GM19324 (cell line): ENCODE measurements around the gene BTNL9.
"Not testable (repeated sequence)": the region's sequence is repeated elsewhere in the genome, so short reads cannot be mapped to it uniquely, and the experiment has no call there.

Experiments used
- ATAC-seq: cut with Tn5 transposase; IDR thresholded peaks from one replicate; pipeline ENCODE4 v1.9.1; 2021; ENCODE audit warnings: mild to moderate bottlenecking, moderate library complexity; ENCODE audit not compliant: unreplicated experiment, low FRiP score

Gene BTNL9

DNA sequence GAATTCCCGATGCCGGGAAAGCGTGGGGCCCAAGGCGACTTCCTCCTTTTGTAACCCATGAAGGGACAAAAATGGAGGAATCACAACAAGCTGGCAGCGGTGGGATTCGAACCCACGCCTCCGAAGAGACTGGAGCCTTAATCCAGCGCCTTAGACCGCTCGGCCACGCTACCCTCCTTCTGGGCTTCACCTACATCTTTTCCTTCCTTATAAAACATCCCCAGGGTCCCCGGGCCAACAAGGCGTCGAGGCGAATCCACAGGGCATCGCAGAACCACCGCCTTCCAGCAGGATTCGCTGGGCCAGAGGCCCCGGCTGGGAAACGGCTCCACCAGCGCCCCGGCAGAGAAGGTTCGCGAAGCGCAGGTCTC, 57.3 kb downstream of the BTNL9 start:
- ATAC-seq = not testable (repeated sequence)

DNA sequence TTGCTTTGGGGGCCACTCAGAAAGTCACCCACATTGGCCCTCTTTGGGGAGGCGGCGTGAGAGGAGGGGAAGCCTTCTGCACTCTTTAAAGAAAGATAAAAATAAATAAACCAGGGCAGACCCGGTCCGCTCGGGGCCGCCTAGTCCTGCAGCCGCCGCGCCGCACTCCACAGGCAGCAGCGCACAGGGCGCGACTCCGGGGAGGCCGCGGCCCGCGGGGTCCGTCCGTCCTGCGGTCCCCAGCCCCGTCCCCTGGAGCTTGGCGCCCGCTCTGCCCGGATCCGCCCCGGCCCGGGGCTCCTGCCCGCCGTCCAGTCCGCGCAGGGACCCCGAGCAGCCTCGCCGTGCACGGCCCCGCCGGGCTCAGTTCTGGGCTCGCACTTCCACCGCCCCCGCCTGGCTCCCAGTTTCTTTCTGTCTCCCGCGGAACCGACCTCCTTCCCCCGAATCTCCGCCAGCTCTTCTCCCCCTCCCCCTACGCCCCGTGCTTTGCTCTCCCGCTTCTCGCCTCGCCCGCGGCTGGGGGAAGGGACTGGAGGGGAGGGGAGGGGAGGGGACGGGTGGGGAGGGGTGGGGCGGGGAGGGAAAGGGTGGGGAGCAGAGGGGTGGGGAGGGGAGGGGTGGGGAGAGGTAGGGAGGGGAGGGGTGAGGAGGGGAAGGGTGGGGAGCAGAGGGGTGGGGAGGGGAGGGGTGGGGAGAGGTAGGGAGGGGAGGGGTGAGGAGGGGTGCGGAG, 57.9 kb downstream of the BTNL9 start:
- ATAC-seq = not testable (repeated sequence)

DNA sequence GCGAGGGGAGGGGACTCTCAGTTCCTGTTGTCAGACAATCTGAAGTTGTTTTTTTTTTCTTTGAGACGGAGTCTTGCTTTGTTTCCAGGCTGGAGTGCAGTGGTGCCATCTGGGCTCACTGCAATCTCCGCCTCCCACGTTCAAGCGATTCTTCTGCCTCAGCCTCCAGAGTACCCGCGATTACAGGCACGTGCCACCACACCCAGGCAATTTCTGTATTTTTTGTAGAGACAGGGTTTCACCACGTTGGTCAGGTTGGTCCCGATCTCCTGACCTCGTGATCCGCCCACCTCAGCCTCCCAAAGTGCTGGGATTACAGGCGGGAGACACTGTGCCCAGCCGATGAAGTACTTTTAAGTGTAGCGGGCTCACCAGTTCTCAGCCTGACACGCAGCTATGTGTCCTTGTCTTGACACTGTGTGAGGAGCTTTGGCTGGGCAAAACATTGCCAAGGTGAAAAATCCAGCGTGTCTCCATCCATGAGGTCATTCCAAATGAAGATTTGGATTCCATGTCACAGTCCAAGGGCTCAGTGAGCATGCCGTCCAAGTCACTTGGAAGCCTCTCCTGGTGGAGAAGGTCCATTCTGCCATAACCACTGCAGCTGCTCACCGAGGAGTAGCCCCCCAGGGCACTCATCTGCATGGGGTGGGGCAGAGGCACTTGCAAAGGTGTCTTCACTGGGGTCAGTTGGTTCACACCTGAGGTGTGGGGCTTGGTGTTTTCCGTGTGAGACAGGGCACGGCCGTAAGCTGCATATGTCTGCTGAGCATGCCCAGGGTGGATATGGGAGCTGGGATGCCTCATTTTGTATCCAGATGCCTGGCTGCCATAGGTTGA, 58.9 kb downstream of the BTNL9 start:
- no peak for ATAC-seq

- no peak for ATAC-seq
Measured at GRCh38 chr5:181099602-181100086, 59.6 kb downstream of the BTNL9 start.

DNA sequence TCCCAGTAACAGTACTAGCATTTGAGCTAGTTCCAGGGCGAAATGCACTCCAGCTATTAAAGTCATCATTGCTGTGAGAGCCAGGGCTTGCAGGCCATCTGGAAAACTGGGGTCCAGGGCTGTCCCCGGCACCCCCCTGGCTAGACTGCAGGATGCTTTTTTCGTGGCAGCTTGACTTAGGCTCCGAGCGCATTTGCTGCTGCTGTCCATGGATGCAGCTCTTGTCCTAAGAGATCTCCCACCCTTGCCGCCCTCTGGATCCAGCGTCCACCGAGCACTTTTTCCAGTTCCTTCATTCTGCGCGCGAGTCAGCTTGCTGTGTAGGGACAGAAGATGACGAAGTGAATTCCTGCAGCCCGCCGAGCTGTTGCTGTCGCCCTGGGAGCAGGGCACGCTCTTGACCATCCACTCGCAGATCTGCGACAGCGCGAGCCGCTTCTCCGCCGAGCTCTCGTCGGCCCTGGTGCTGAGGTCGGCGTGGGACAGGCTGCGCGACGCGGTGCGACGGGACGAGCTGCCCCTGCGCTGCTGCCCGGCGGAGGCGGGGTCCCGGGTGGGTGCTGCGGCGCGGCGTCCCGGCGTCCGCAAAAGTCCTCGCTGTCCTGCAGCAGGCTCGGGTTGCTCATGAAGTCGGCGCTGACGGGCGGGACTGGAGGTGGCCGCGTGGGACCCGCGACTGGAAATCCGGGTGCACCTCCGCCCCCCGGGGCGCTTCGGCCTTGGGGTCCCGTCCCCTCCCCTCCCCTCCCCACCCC, 60.2 kb downstream of the BTNL9 start:
- no peak for ATAC-seq

DNA sequence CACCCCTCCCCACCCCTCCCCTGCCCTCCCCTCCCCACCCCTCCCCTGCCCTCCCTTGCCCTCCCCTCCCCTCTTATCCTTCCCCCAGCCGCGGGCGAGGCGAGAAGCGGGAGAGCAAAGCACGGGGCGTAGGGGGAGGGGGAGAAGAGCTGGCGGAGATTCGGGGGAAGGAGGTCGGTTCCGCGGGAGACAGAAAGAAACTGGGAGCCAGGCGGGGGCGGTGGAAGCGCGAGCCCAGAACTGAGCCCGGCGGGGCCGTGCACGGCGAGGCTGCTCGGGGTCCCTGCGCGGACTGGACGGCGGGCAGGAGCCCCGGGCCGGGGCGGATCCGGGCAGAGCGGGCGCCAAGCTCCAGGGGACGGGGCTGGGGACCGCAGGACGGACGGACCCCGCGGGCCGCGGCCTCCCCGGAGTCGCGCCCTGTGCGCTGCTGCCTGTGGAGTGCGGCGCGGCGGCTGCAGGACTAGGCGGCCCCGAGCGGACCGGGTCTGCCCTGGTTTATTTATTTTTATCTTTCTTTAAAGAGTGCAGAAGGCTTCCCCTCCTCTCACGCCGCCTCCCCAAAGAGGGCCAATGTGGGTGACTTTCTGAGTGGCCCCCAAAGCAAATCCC, 61.1 kb downstream of the BTNL9 start:
- ATAC-seq = not testable (repeated sequence)

- ATAC-seq = not testable (repeated sequence)
Measured at GRCh38 chr5:181101930-181102674, 62.0 kb downstream of the BTNL9 start.

DNA sequence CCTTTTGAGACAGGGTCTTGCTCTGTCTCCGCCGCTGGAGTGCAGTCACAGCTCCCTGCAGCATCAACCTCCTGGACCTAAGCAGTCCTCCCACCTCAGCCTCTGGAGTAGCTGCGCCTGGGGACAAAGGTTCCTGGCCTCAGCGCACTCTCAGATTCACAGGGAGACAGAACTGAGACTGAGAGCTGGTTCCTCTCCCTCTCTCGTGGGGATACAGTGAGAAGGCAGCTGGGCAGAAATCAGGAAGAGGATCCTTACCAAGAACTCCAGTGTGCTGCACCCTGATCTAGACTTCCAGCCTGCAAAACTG, 64.1 kb downstream of the BTNL9 start:
- not testable (repeated sequence) for ATAC-seq

DNA sequence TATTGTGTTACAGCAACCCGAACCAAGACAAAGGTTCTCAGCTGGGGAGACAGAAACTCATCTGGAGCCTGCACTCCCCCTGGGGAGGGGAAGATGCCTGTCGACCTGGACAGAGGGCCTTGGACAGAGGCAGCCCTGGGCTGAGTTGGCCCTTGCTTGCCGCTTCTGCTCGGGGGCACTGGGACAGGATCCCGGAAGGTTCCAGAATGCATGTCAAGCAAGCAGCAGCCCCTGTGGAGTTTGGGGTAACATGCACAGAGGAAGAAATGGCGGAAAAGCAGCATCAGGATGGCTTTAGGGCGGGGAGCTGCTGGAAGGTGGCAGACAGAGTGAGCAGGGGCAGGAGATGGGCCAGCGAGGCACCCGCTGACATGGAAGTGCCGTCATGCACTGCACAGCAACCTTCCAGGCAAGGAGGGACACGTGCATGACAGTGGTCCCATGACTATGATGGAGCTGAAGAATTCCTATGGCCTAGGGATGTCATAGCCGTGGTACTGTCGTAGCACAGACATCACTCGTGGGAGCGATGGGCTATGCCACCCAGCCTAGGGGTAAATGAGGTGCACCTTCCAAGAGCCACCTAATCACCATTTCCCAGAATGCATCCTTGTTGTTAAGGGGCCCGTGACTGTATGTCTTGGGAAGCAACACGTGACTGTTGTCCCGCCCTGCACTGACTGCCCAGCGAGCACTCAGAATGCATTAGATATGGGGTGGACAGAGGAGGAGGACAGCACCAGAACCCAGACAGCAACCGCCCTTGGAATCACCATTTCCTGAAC, 64.7 kb downstream of the BTNL9 start:
- not testable (repeated sequence) for ATAC-seq

DNA sequence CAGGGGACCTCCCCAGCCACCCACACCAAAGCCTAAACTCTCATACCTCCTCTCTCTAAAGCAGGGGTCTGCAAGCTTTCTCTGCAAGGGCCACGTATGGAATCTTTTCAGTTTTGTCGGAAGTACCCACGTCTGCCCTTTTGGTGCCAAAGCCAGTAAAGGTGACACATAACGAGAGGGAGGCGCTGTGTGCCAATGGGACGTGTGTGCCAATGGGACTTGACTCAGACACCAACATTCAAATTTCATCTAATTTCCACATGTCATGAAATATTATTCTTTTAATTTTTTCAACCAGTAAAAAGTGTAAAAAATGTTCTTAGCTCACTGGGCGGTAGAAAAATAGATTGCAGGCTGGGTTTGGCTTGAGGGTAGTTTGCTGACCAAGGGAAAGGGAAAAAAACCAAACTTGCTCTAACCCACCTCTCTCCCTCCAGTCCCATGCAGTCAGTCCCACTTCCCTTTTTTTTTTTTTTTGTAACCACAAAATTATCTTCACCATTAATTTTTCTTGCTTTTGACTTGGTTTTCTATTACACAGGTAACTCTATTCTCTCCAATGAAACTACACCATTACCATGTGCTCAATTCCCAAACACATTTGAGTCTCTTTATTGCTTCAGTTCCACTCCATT, 65.4 kb downstream of the BTNL9 start:
- no peak for ATAC-seq

- no peak for ATAC-seq
Measured at GRCh38 chr5:181107699-181108098, 67.6 kb downstream of the BTNL9 start.

DNA sequence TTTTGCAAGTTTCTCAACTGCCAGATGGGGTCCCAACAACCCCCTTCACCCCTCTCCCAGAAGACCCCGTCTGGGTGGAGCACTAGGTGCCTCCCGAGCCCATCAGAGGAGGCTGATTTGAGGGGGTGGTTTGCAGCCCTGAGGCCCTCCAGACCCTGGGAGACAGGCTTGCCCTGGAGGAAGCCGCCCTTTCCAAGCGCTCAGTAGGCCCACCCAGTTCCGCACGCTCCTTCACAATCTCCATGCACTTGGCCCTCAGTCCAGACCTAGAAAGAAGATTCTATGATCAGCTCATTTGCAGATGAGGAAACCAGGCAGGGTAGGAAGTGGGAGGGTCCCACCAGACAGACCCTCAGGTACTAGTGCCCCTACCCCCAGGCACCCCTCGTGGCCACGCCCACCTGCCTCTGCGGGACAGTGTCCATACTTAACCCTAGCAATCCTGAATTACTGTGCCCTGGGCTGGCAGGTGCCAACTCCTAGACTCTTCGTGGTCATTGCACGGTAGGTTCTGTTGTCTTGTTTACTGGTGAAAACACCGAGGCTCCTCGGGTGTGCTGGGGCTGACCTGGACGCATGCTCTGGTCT, 68.6 kb downstream of the BTNL9 start:
- no peak for ATAC-seq

- ATAC-seq = no peak
Measured at GRCh38 chr5:181109489-181110013, 69.5 kb downstream of the BTNL9 start.

DNA sequence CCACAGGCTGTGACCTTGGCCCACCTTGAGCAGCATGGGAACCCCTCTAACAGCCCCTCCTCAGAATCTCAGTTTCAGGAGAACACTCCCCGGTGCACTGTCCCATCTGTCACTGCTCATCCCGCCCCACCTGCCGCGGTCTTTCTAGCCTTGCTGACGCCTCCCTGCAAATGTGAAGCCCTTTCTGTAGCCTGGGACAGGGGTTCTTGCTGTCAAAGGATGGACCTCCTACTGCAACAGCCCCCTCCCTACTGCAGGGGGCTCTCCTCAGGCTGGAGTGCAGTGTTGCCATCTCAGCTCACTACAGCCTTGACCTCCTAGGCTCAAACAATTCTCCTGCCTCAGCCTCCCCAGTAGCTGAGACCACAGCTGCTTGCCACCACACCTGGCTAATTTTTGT, 70.9 kb downstream of the BTNL9 start:
- no peak for ATAC-seq
